H1 (cell line): ENCODE data around the gene NBPF15.
"Not testable (repeated sequence)": the region's sequence is repeated elsewhere in the genome, so short reads cannot be mapped to it uniquely, and the experiment has no call there.

ENCODE experiments used
- CBX5 ChIP-seq: fragments of 300-800, 300-1000 bp; sonication (generic); IDR thresholded peaks from 2 replicates; pipeline ENCODE4 v1.7.1; 2016; ENCODE audit warnings: antibody characterized with exemption, low read length, low read depth
- EZH2 ChIP-seq: fragments of 200-600 bp; sonication (generic); IDR thresholded peaks from 2 replicates; pipeline ENCODE4 v1.7.1; 2012; ENCODE audit warnings: low read depth, mild to moderate bottlenecking, moderate library complexity, low read length, inconsistent platforms; ENCODE audit not compliant: severe bottlenecking
- HDAC6 ChIP-seq: IDR thresholded peaks from one replicate; pipeline ENCODE4 v1.7.1; 2012; ENCODE audit warnings: low read depth, mild to moderate bottlenecking, inconsistent platforms, low read length, moderate library complexity
- POLR2A ChIP-seq, 2 experiments: IDR thresholded peaks; 1 replicate in 1 of 2; 2 replicates in 1 of 2; pipeline ENCODE4 v1.6.1; 2011; ENCODE audit warnings: low read depth in 2 of 2, low read length in 2 of 2, mild to moderate bottlenecking in 2 of 2; ENCODE audit errors: control extremely low read depth in 1 of 2
- RFX5 ChIP-seq: IDR thresholded peaks from 2 replicates; pipeline ENCODE4 v1.6.1; 2011; ENCODE audit warnings: low read depth, low read length, improper control_type of control experiment, borderline replicate concordance
- YY1 ChIP-seq: IDR thresholded peaks from 2 replicates; pipeline ENCODE4 v1.6.1; 2011; ENCODE audit warnings: low read depth, mild to moderate bottlenecking, low read length
- TF ChIP-seq, protein P1 (sequence below), 3 experiments: IDR thresholded peaks; 1 replicate in 2 of 3; 2 replicates in 1 of 3; pipeline versions ENCODE4 v1.5.1 to v1.6.1; 2011; ENCODE audit warnings: low read length in 3 of 3, mild to moderate bottlenecking in 3 of 3, inconsistent platforms in 2 of 3, low read depth in 1 of 3, moderate library complexity in 1 of 3; ENCODE audit not compliant: insufficient read depth in 1 of 3; ENCODE audit errors: control extremely low read depth in 1 of 3

- not testable (repeated sequence) for TF ChIP-seq RFX5; CBX5; HDAC6; EZH2; YY1; POLR2A (IDR thresholded peaks at IDR 0.05; ENCODE audit: control extremely low read depth in 1 of 2, low read depth in 2 of 2, low read length in 2 of 2)
- TF ChIP-seq, protein P1, sequence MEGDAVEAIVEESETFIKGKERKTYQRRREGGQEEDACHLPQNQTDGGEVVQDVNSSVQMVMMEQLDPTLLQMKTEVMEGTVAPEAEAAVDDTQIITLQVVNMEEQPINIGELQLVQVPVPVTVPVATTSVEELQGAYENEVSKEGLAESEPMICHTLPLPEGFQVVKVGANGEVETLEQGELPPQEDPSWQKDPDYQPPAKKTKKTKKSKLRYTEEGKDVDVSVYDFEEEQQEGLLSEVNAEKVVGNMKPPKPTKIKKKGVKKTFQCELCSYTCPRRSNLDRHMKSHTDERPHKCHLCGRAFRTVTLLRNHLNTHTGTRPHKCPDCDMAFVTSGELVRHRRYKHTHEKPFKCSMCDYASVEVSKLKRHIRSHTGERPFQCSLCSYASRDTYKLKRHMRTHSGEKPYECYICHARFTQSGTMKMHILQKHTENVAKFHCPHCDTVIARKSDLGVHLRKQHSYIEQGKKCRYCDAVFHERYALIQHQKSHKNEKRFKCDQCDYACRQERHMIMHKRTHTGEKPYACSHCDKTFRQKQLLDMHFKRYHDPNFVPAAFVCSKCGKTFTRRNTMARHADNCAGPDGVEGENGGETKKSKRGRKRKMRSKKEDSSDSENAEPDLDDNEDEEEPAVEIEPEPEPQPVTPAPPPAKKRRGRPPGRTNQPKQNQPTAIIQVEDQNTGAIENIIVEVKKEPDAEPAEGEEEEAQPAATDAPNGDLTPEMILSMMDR (IDR thresholded peaks at IDR 0.05; ENCODE audit: control extremely low read depth in 1 of 3, insufficient read depth in 1 of 3, low read depth in 1 of 3, low read length in 3 of 3), result not testable (repeated sequence)
Observed at GRCh38 chr1:144473897-144474296, 12.4 kb upstream of the NBPF15 start.
